Activated B cell treated with CpG ODN at 0.5 μM for 24 hours (primary cell): ENCODE results near the gene FGF12. TPM values are rescaled to one million over a fixed set of nuclear protein-coding genes. Genes with fewer than 3 reads are reported as not detected.

ENCODE experiments used
- ATAC-seq: fragments of 200-7000 bp; cut with Tn5 transposase; one replicate; pipeline ENCODE4 v1.10.0; 2021; ENCODE audit warnings: low read depth, mild to moderate bottlenecking, moderate library complexity
- CTCF ChIA-PET: fragments of 350-600 bp; sonication (Branson Sonifier 250); formaldehyde crosslinking; loops from one replicate; lab custom pipeline; 2021; ENCODE audit warnings: antibody characterized with exemption; lab: Charles Lee
- POLR2A ChIA-PET: fragments of 350-600 bp; sonication (Branson Sonifier 250); formaldehyde crosslinking; loops from one replicate; lab custom pipeline; 2021; ENCODE audit warnings: antibody characterized with exemption; lab: Charles Lee
- DNase-seq: peaks from one replicate; pipeline ENCODE4 v3.0.0; 2022
- H3K27ac Mint-ChIP-seq: one replicate; pipeline ENCODE4 v1.8.0; 2020; ENCODE audit warnings: mixed read lengths
- H3K27me3 Mint-ChIP-seq: one replicate; pipeline ENCODE4 v1.8.0; 2021; ENCODE audit warnings: mixed read lengths
- H3K36me3 Mint-ChIP-seq: one replicate; pipeline ENCODE4 v1.8.0; 2021; ENCODE audit warnings: low read depth, mixed read lengths
- H3K4me1 Mint-ChIP-seq: one replicate; pipeline ENCODE4 v1.8.0; 2021; ENCODE audit warnings: mixed read lengths
- H3K4me3 Mint-ChIP-seq: one replicate; pipeline ENCODE4 v1.8.0; 2020; ENCODE audit warnings: mild to moderate bottlenecking, mixed read lengths
- H3K9me3 Mint-ChIP-seq: one replicate; pipeline ENCODE4 v1.8.0; 2020; ENCODE audit warnings: mixed read lengths
- CTCF ChIP-seq: fragments of 200-600 bp; IDR thresholded peaks from one replicate; pipeline ENCODE4 v1.8.0; 2022; ENCODE audit warnings: antibody characterized with exemption, mild to moderate bottlenecking
- intact Hi-C: fragments of 100-400 bp; cut with micrococcal nuclease; formaldehyde crosslinking; loops from one replicate; pipeline ENCODE4 v1.15.1; 2024
- total RNA-seq: library from RNA; stranded (reverse); gene quantifications from 2 replicates; pipeline ENCODE4 v1.2.3, GENCODE V29; 2022

The FGF12 gene
- total RNA-seq, 1 donor from 2014 or later, result not detected

- intact Hi-C loops, result no loop called here
- POLR2A ChIA-PET, result no interaction called here
Observed at GRCh38 chr3:192621909-192622308, 105.4 kb downstream of the FGF12 start.

GRCh38 chr3:192620275-192620674, 107.1 kb downstream of the FGF12 start:
- ChIA-PET CTCF (no interaction called here), POLR2A (no interaction called here)
- intact Hi-C loops, result no loop called here
- H3K27me3 Mint-ChIP-seq, result peaks cover 3% of the 10 kb centered on the region
- DNase-seq (no peak), ATAC-seq (no peak)
- no peaks in the 10 kb centered on the region for H3K4me1 Mint-ChIP-seq
- H3K27ac Mint-ChIP-seq, result no peak overlapping the region
- H3K36me3 Mint-ChIP-seq, result no peaks in the 10 kb centered on the region
- no peak for TF ChIP-seq CTCF
- no peaks in the 10 kb centered on the region for H3K9me3 Mint-ChIP-seq
- H3K4me3 Mint-ChIP-seq, result no peak overlapping the region

More at GRCh38 chr3:192621909-192622308, 105.4 kb downstream of the FGF12 start:
- DNase-seq, result no peak
- no peak for ATAC-seq
- Mint-ChIP-seq H3K27ac (no peak overlapping the region), H3K36me3 (no peaks in the 10 kb centered on the region), H3K4me3 (no peak overlapping the region), H3K9me3 (no peaks in the 10 kb centered on the region), H3K4me1 (no peaks in the 10 kb centered on the region), H3K27me3 (peaks cover under 1% of the 10 kb centered on the region)
- TF ChIP-seq CTCF, result no peak
- CTCF ChIA-PET, result no interaction called here

GRCh38 chr3:192611411-192611810, 115.9 kb downstream of the FGF12 start:
- intact Hi-C loops, result no loop called here
- Mint-ChIP-seq H3K4me1 (no peaks in the 10 kb centered on the region), H3K27me3 (no peaks in the 10 kb centered on the region), H3K4me3 (no peak overlapping the region), H3K9me3 (no peaks in the 10 kb centered on the region), H3K27ac (no peak overlapping the region), H3K36me3 (no peaks in the 10 kb centered on the region)
- ATAC-seq (no peak), DNase-seq (no peak)
- POLR2A ChIA-PET, result no interaction called here
- no peak for TF ChIP-seq CTCF
- CTCF ChIA-PET, result no interaction called here

GRCh38 chr3:192608726-192609600, 118.4 kb downstream of the FGF12 start:
- Mint-ChIP-seq H3K9me3 (peaks cover 2% of the 10 kb centered on the region), H3K27ac (no peak overlapping the region), H3K4me1 (no peaks in the 10 kb centered on the region), H3K27me3 (no peaks in the 10 kb centered on the region), H3K4me3 (no peak overlapping the region), H3K36me3 (no peaks in the 10 kb centered on the region)
- ATAC-seq, result no peak
- CTCF ChIA-PET, result no interaction called here
- no peak for TF ChIP-seq CTCF
- DNase-seq, result no peak
- intact Hi-C loops, result no loop called here
- POLR2A ChIA-PET, result no interaction called here

- no peak for TF ChIP-seq CTCF
- no peaks in the 10 kb centered on the region for H3K36me3 Mint-ChIP-seq
- ATAC-seq (no peak), DNase-seq (no peak)
- no peak overlapping the region for H3K4me3 Mint-ChIP-seq
- peaks cover 11% of the 10 kb centered on the region for H3K9me3 Mint-ChIP-seq
- CTCF ChIA-PET, result no interaction called here
- no peaks in the 10 kb centered on the region for H3K4me1 Mint-ChIP-seq
- intact Hi-C loops, result no loop called here
- POLR2A ChIA-PET, result interaction anchor here (0.7 kb wide), 1 partner anchor 12 kb away, joined by 4 read pairs; no protein-coding TSS in a partner anchor
- no peak overlapping the region for H3K27ac Mint-ChIP-seq
- H3K27me3 Mint-ChIP-seq, result no peaks in the 10 kb centered on the region
Observed at GRCh38 chr3:192607798-192608197, 119.5 kb downstream of the FGF12 start.
